Fibroblast of lung (primary cell): ENCODE measurements around the gene NDUFA3.

Experiments
- EZH2 ChIP-seq: IDR thresholded peaks from 2 replicates; pipeline ENCODE4 v1.5.1; 2012; ENCODE audit warnings: low read length, control low read depth, mild to moderate bottlenecking; ENCODE audit errors: missing control alignments
- TF ChIP-seq, protein P1 (sequence below), 2 donors: IDR thresholded peaks in 1 of 2; conservative IDR thresholded peaks in 1 of 2; 1 replicate in 1 of 2; 2 replicates in 1 of 2; pipeline ENCODE4 v1.5.1; 2011 to 2012; ENCODE audit warnings: low read length in 2 of 2, control low read depth in 1 of 2, inconsistent platforms in 1 of 2, low read depth in 1 of 2, mild to moderate bottlenecking in 1 of 2

DNA sequence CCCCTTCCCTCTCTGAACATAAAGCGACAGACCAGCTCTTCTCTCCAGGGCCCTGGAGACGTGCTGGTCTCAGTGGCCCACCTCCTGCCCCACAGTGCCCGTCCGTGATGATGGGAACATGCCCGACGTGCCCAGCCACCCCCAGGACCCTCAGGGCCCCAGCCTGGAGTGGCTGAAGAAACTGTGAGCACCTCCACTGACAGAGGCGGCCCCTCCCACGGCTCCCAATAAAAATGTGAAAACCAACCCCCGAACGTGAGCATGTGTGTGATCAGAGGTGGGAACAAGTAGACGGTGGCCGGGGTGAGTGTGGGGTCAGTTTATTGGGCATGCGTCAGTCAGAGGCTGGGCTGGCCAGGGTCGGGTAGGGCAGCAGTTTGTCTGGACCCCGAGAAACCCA lies 4.1 kb downstream of the NDUFA3 start:
- TF ChIP-seq, protein P1, sequence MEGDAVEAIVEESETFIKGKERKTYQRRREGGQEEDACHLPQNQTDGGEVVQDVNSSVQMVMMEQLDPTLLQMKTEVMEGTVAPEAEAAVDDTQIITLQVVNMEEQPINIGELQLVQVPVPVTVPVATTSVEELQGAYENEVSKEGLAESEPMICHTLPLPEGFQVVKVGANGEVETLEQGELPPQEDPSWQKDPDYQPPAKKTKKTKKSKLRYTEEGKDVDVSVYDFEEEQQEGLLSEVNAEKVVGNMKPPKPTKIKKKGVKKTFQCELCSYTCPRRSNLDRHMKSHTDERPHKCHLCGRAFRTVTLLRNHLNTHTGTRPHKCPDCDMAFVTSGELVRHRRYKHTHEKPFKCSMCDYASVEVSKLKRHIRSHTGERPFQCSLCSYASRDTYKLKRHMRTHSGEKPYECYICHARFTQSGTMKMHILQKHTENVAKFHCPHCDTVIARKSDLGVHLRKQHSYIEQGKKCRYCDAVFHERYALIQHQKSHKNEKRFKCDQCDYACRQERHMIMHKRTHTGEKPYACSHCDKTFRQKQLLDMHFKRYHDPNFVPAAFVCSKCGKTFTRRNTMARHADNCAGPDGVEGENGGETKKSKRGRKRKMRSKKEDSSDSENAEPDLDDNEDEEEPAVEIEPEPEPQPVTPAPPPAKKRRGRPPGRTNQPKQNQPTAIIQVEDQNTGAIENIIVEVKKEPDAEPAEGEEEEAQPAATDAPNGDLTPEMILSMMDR (conservative IDR thresholded peaks at IDR 0.05 in 1 of 2, IDR thresholded peaks at IDR 0.05 in 1 of 2; ENCODE audit: low read depth in 1 of 2, low read length in 2 of 2) = no peak
- TF ChIP-seq EZH2 = no peak
